PFSK-1 (cell line): ENCODE results near the gene UNC5CL.

Source experiments
- POLR2AphosphoS5 ChIP-seq: IDR thresholded peaks from 2 replicates; pipeline ENCODE4 v1.6.1; 2012; ENCODE audit warnings: low read depth, mild to moderate bottlenecking, control low read depth, low read length, moderate library complexity
- SIN3A ChIP-seq: IDR thresholded peaks from 2 replicates; pipeline ENCODE4 v1.6.1; 2012; ENCODE audit warnings: mild to moderate bottlenecking, low read length, moderate library complexity, borderline replicate concordance; ENCODE audit not compliant: insufficient read depth
- TAF1 ChIP-seq: IDR thresholded peaks from 2 replicates; pipeline ENCODE4 v1.6.1; 2012; ENCODE audit warnings: low read length, control low read depth, borderline replicate concordance; ENCODE audit not compliant: insufficient read depth

DNA sequence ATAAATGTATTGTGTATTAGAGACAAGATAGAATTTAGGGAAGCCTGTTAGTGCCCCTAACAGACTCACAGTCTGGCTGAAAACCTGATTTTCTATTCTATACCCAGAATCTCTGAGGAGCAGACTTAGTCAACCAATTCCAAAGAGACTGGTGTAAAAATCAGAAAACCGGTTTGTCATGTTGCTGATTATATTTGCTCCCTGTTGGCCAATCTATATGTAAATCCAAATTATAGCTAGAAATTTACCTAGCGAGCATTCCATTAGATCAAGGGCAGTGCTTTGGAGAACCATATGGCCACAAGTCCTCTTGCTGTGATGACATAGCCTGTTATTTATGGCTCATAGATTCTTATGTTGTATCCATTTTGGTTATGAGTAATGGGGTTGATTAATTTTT, 38.5 kb upstream of the UNC5CL start:
- TF ChIP-seq SIN3A (no peak), POLR2AphosphoS5 (no peak), TAF1 (no peak)
